ENCODE results near the gene PDE11A.

DNA sequence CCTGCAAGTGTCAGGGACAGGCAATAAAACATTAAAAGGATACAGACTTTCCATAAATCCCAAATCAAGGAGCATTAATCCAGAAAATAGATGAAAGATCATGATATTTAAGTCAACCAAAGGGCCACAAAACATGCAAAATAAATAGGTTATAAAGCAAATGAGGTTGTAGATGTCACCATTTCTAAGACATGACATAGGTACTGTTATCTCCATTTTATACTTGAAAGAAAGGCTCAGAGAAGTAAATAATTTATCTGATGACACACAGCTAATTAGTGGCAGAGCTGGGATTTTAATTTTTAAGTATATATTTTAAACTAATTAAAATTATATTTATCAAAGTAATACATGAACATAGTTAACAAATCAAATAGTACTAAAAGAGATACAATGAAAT is 378.2 kb downstream of the PDE11A start:
- TF ChIP-seq, protein P1, sequence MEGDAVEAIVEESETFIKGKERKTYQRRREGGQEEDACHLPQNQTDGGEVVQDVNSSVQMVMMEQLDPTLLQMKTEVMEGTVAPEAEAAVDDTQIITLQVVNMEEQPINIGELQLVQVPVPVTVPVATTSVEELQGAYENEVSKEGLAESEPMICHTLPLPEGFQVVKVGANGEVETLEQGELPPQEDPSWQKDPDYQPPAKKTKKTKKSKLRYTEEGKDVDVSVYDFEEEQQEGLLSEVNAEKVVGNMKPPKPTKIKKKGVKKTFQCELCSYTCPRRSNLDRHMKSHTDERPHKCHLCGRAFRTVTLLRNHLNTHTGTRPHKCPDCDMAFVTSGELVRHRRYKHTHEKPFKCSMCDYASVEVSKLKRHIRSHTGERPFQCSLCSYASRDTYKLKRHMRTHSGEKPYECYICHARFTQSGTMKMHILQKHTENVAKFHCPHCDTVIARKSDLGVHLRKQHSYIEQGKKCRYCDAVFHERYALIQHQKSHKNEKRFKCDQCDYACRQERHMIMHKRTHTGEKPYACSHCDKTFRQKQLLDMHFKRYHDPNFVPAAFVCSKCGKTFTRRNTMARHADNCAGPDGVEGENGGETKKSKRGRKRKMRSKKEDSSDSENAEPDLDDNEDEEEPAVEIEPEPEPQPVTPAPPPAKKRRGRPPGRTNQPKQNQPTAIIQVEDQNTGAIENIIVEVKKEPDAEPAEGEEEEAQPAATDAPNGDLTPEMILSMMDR (IDR thresholded peaks at IDR 0.05) = no peak
- TF ChIP-seq POLR2AphosphoS5 (IDR thresholded peaks at IDR 0.05) (no peak), POLR2A (IDR thresholded peaks at IDR 0.05) (no peak)
